H1 (cell line): ENCODE data around the gene RBM19. TPM values are rescaled to one million over a fixed set of nuclear protein-coding genes. Genes with fewer than 3 reads are reported as not detected.

Experiments used
- CTCF ChIA-PET: fragments of 300-600 bp; sonication (Branson Sonifier 250); formaldehyde crosslinking; loops from one replicate; lab custom pipeline; 2021; ENCODE audit not compliant: partially characterized antibody; lab: Charles Lee
- POLR2A ChIA-PET: fragments of 300-600 bp; sonication (Branson Sonifier 250); formaldehyde crosslinking; loops from one replicate; lab custom pipeline; 2021; ENCODE audit warnings: inconsistent platforms; ENCODE audit not compliant: partially characterized antibody; lab: Charles Lee
- DNase-seq, 2 experiments: peaks; one replicate each; pipeline versions ENCODE4 v3.0.0 to v3.0.0-alpha.2; 2010 to 2022; ENCODE audit warnings: low spot score in 2 of 2, low read depth in 1 of 2, mixed read lengths in 1 of 2
- FAIRE-seq: peaks from 2 replicates; lab custom pipeline; 2011; peaks lifted over from hg19 to GRCh38; lab: Jason Lieb, UNC
- H2AFZ ChIP-seq: 2 replicates; pipeline ENCODE4 v1.8.1; 2012; ENCODE audit warnings: low read length, inconsistent platforms
- H2AK5ac ChIP-seq: 2 replicates; pipeline ENCODE4 v1.6.1; 2013; ENCODE audit warnings: low read depth, low read length
- H2BK120ac ChIP-seq: replicated peaks from 2 replicates; pipeline ENCODE3; 2013; ENCODE audit warnings: low read depth, low read length, inconsistent platforms
- H2BK12ac ChIP-seq: 2 replicates; pipeline ENCODE4 v1.6.1; 2013; ENCODE audit warnings: low read depth, low read length
- H2BK15ac ChIP-seq: 2 replicates; pipeline ENCODE4 v1.6.1; 2013; ENCODE audit warnings: low read length
- H2BK20ac ChIP-seq: 2 replicates; pipeline ENCODE4 v1.6.1; 2013; ENCODE audit warnings: low read length
- H2BK5ac ChIP-seq: 2 replicates; pipeline ENCODE4 v1.6.1; 2013; ENCODE audit warnings: low read depth, low read length
- H3K14ac ChIP-seq: 2 replicates; pipeline ENCODE4 v1.6.1; 2013; ENCODE audit warnings: inconsistent platforms; ENCODE audit not compliant: insufficient read length
- H3K18ac ChIP-seq: 2 replicates; pipeline ENCODE4 v1.6.1; 2013; ENCODE audit warnings: low read length; ENCODE audit errors: extremely low read depth
- H3K23ac ChIP-seq: 2 replicates; pipeline ENCODE4 v1.6.1; 2013; ENCODE audit warnings: inconsistent platforms; ENCODE audit not compliant: insufficient read length
- H3K23me2 ChIP-seq: 2 replicates; pipeline ENCODE4 v1.6.1; 2013; ENCODE audit warnings: low read depth, low read length
- H3K27ac ChIP-seq: 2 replicates; pipeline ENCODE4 v1.6.1; 2011; ENCODE audit warnings: low read depth, low read length, inconsistent platforms
- H3K27me3 ChIP-seq, 4 experiments: replicated peaks in 1 of 4; 1 replicate in 1 of 4; 2 replicates in 3 of 4; pipeline versions ENCODE4 v1.6.1 to v1.8.1; 2011 to 2013; ENCODE audit warnings: low read length in 3 of 4, mild to moderate bottlenecking in 3 of 4, inconsistent platforms in 2 of 4, mixed read lengths in 2 of 4, moderate library complexity in 1 of 4; ENCODE audit not compliant: control insufficient read depth in 3 of 4, insufficient read depth in 3 of 4; ENCODE audit errors: extremely low read depth in 1 of 4
- H3K36me3 ChIP-seq, 4 experiments: 2 replicates each; pipeline versions ENCODE4 v1.6.1 to v1.8.1; 2011 to 2013; ENCODE audit warnings: mild to moderate bottlenecking in 4 of 4, low read length in 3 of 4, moderate library complexity in 2 of 4, control low read depth in 1 of 4, inconsistent platforms in 1 of 4; ENCODE audit not compliant: insufficient read depth in 4 of 4, control insufficient read depth in 2 of 4
- H3K4ac ChIP-seq: replicated peaks from 2 replicates; pipeline ENCODE3; 2013; ENCODE audit warnings: low read length, low read depth, mixed read lengths, inconsistent platforms; ENCODE audit not compliant: insufficient read length
- H3K4me1 ChIP-seq, 4 experiments: replicated peaks in 1 of 4; 1 replicate in 1 of 4; 2 replicates in 3 of 4; pipeline versions ENCODE4 v1.6.1 to v1.8.1; 2011 to 2013; ENCODE audit warnings: low read length in 3 of 4, inconsistent platforms in 2 of 4, mixed read lengths in 1 of 4; ENCODE audit not compliant: insufficient read depth in 4 of 4, control insufficient read depth in 3 of 4
- H3K4me2 ChIP-seq, 2 experiments: 2 replicates each; pipeline versions ENCODE4 v1.6.1 to v1.8.1; 2011 to 2013; ENCODE audit warnings: low read depth in 2 of 2, low read length in 2 of 2, control low read depth in 1 of 2, inconsistent platforms in 1 of 2, mild to moderate bottlenecking in 1 of 2; ENCODE audit not compliant: insufficient read depth in 1 of 2
- H3K4me3 ChIP-seq, 4 experiments: fragments of 200-600, 300-600 bp in 1 of 4; sonication (generic), shearing (Covaris generic), sonication (Bioruptor Twin) in 1 of 4; 2 replicates each; pipeline versions ENCODE4 v1.5.1 to v1.8.1; 2011 to 2016; ENCODE audit warnings: low read length in 4 of 4, low read depth in 3 of 4, control low read depth in 2 of 4, inconsistent platforms in 2 of 4, mild to moderate bottlenecking in 2 of 4, mixed read lengths in 1 of 4, moderate library complexity in 1 of 4; ENCODE audit not compliant: insufficient read depth in 2 of 4; ENCODE audit errors: extremely low read depth in 1 of 4
- H3K56ac ChIP-seq: replicated peaks from 2 replicates; pipeline ENCODE3; 2013; ENCODE audit warnings: low read depth, mild to moderate bottlenecking, mixed read lengths, low read length, inconsistent platforms; ENCODE audit not compliant: insufficient read length
- H3K79me1 ChIP-seq: 2 replicates; pipeline ENCODE4 v1.6.1; 2013; ENCODE audit warnings: low read depth, low read length, control low read depth
- H3K79me2 ChIP-seq, 2 experiments: 2 replicates each; pipeline versions ENCODE4 v1.6.1 to v1.8.1; 2012 to 2013; ENCODE audit warnings: low read length in 2 of 2, mild to moderate bottlenecking in 2 of 2, inconsistent platforms in 1 of 2; ENCODE audit not compliant: insufficient read depth in 2 of 2, control insufficient read depth in 1 of 2
- H3K9ac ChIP-seq, 4 experiments: replicated peaks in 1 of 4; 1 replicate in 1 of 4; 2 replicates in 3 of 4; pipeline versions ENCODE4 v1.6.1 to v1.8.1; 2011 to 2013; ENCODE audit warnings: low read depth in 3 of 4, low read length in 3 of 4, control low read depth in 2 of 4, mild to moderate bottlenecking in 2 of 4, moderate library complexity in 2 of 4, inconsistent platforms in 1 of 4; ENCODE audit errors: extremely low read depth in 1 of 4
- H3K9me3 ChIP-seq, 2 experiments: 2 replicates each; pipeline versions ENCODE4 v1.6.1 to v1.8.1; 2012 to 2013; ENCODE audit warnings: mild to moderate bottlenecking in 2 of 2, moderate library complexity in 2 of 2, control low read depth in 1 of 2, inconsistent platforms in 1 of 2, low read depth in 1 of 2, low read length in 1 of 2, mixed read lengths in 1 of 2; ENCODE audit not compliant: insufficient read depth in 2 of 2
- H4K20me1 ChIP-seq, 2 experiments: replicated peaks in 1 of 2; 2 replicates each; pipeline versions ENCODE3 to v1.8.1; 2011 to 2013; ENCODE audit warnings: inconsistent platforms in 2 of 2, low read length in 2 of 2, mild to moderate bottlenecking in 1 of 2; ENCODE audit not compliant: insufficient read depth in 2 of 2, control insufficient read depth in 1 of 2
- H4K5ac ChIP-seq: 2 replicates; pipeline ENCODE4 v1.6.1; 2013; ENCODE audit warnings: low read length, low read depth, mixed read lengths, inconsistent platforms; ENCODE audit not compliant: insufficient read length
- H4K8ac ChIP-seq: 2 replicates; pipeline ENCODE4 v1.8.0; 2013; ENCODE audit warnings: mild to moderate bottlenecking, moderate library complexity, low read length, inconsistent platforms; ENCODE audit not compliant: insufficient read depth; ENCODE audit errors: extremely low read depth
- H4K91ac ChIP-seq: replicated peaks from 2 replicates; pipeline ENCODE3; 2013; ENCODE audit warnings: low read length, mixed read lengths, inconsistent platforms; ENCODE audit not compliant: insufficient read length
- GTF2F1 ChIP-seq: IDR thresholded peaks from 2 replicates; pipeline ENCODE4 v1.6.1; 2012; ENCODE audit warnings: low read depth, low read length, improper control_type of control experiment, borderline replicate concordance
- NANOG ChIP-seq: IDR thresholded peaks from 2 replicates; pipeline ENCODE4 v1.6.1; 2011; ENCODE audit warnings: low read length, low read depth, mild to moderate bottlenecking, inconsistent platforms; ENCODE audit not compliant: insufficient read depth, poor library complexity, severe bottlenecking
- SP2 ChIP-seq: IDR thresholded peaks from 2 replicates; pipeline ENCODE4 v1.6.1; 2012; ENCODE audit warnings: mild to moderate bottlenecking, low read length, inconsistent platforms
- SRF ChIP-seq: IDR thresholded peaks from 2 replicates; pipeline ENCODE4 v1.6.1; 2011; ENCODE audit warnings: mild to moderate bottlenecking, low read depth, low read length, moderate library complexity
- TAF7 ChIP-seq: optimal IDR thresholded peaks from 2 replicates; pipeline ENCODE3; 2011; ENCODE audit warnings: low read depth, mild to moderate bottlenecking, inconsistent platforms, low read length, moderate library complexity, borderline replicate concordance
- TEAD4 ChIP-seq: IDR thresholded peaks from 2 replicates; pipeline ENCODE4 v1.6.1; 2012; ENCODE audit warnings: low read depth, low read length, inconsistent platforms, mixed read lengths
- WGBS, 2 experiments: shearing (Covaris generic) in 1 of 2; methylation state at CpG; one replicate each; pipeline versions ENCODE4 v1.1.6 to v1.1.7; 2013 to 2015; ENCODE audit warnings: low lambda C conversion rate in 2 of 2, mixed read lengths in 2 of 2, inconsistent platforms in 1 of 2, low coverage in 1 of 2, missing lambda C conversion rate in 1 of 2; ENCODE audit not compliant: insufficient replicate concordance in 2 of 2, insufficient coverage in 1 of 2, insufficient read length in 1 of 2; ENCODE audit errors: extremely low coverage in 1 of 2, missing lambda C conversion rate in 1 of 2; 5-methylcytosine and 5-hydroxymethylcytosine counted together
- polyA plus RNA-seq, 7 experiments: library from polyadenylated mRNA; depleted of rRNA in 3 of 7; stranded (reverse) in 5 of 7; unstranded in 2 of 7; fragments of >200 nt in 5 of 7; fragments of 200-250 nt in 2 of 7; gene quantifications; 1 replicate in 5 of 7; 2 replicates in 1 of 7; 4 replicates in 1 of 7; pipeline versions ENCODE4 v1.2.1 to v1.2.3, GENCODE V29; 2011 to 2013; ENCODE audit warnings: missing spikeins in 2 of 7, mixed read lengths in 2 of 7
- total RNA-seq: library from RNA; stranded (reverse); fragmentation: NEBNext Ultra II Directional; extraction: Animal tissue kit (Norgen Biotek cat#: 25700); gene quantifications from 2 replicates; pipeline ENCODE4 v1.2.1, GENCODE V29; 2021
- TF ChIP-seq, protein P1 (sequence below), 3 experiments: IDR thresholded peaks; 1 replicate in 2 of 3; 2 replicates in 1 of 3; pipeline versions ENCODE4 v1.5.1 to v1.6.1; 2011; ENCODE audit warnings: low read length in 3 of 3, mild to moderate bottlenecking in 3 of 3, inconsistent platforms in 2 of 3, low read depth in 1 of 3, moderate library complexity in 1 of 3; ENCODE audit not compliant: insufficient read depth in 1 of 3; ENCODE audit errors: control extremely low read depth in 1 of 3
- TF ChIP-seq, protein P2 (sequence below): IDR thresholded peaks from 2 replicates; pipeline ENCODE4 v1.6.1; 2011; ENCODE audit warnings: low read depth, mild to moderate bottlenecking, low read length; ENCODE audit not compliant: insufficient read depth
- TF ChIP-seq, protein P3 (sequence below): IDR thresholded peaks from 2 replicates; pipeline ENCODE4 v1.6.1; 2012; ENCODE audit warnings: inconsistent platforms

Gene RBM19
- total and polyA plus RNA-seq, 2 of the 8 experiments (the other 6 are each of a cell fraction or from before 2014, with no cell fraction given), result 23.4 to 61.9 TPM

DNA sequence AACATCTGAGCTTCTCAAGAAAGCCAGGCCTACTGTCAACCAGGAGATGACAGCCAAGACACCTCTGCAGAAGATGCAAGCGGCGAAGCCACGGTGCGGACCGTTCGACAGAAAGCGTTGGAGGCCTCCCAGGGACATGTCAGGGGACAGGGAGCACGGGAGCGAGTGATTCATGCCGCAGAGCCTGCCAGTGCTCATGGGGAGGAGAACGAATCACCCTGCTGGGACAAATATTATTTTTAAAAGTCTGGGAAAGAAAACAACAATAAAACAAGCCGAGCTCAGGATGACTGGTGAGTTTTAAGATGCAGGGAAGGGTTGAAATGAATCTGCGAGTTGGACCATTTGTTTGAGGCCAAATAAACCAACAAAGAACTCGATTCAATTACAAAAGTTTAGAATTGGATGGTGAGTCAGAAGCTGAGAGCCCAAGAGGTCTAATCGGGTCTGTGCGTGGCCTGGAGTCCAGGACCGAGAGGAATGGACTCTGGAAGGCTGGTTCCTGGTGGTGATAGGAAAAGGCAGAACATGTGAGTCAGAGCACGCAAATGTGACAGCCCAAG lies 91.0 kb downstream of the RBM19 start:
- 91% methylated on average over 18 of the region's 18 CpGs; no CpG with 5 or more reads in 1 of the 2 experiments for WGBS, 2 experiments
- Histone ChIP-seq H2AFZ (no peak overlapping the region), H3K79me2 (no peaks in the 10 kb centered on the region), H3K9me3 (peaks cover 0 to 7% of the 10 kb centered on the region in 2 experiments; a peak in 2 of 4 replicates), H4K91ac (no peak overlapping the region), H2BK15ac (no peak overlapping the region), H3K9ac (no peak overlapping the region), H4K5ac (no peak overlapping the region), H3K4ac (no peak overlapping the region), H3K79me1 (no peaks in the 10 kb centered on the region), H3K4me1 (no peaks in the 10 kb centered on the region; a peak in 1 of 7 replicates), H3K14ac (no peak overlapping the region), H2BK12ac (no peak overlapping the region), H2BK120ac (no peak overlapping the region), H3K23ac (no peak overlapping the region), H3K36me3 (peaks cover 0 to 7% (median 1%) of the 10 kb centered on the region in 4 experiments; a peak in 3 of 8 replicates), H4K20me1 (no peaks in the 10 kb centered on the region), H3K4me3 (no peak overlapping the region), H2AK5ac (no peak overlapping the region), H3K23me2 (no peaks in the 10 kb centered on the region), H3K4me2 (no peak overlapping the region), H3K27ac (no peak overlapping the region), H3K56ac (no peak overlapping the region), H3K27me3 (no peaks in the 10 kb centered on the region), H2BK5ac (no peak overlapping the region), H3K18ac (no peak overlapping the region), H2BK20ac (no peak overlapping the region), H4K8ac (no peak overlapping the region)
- POLR2A ChIA-PET, result interaction anchor here (1.1 kb wide), 1 partner anchor 8 kb away, joined by 3 read pairs; no protein-coding TSS in a partner anchor
- CTCF ChIA-PET, result interaction anchor here (1.1 to 1.8 kb wide), 5 partner anchors 11 to 414 kb away, joined by 3 to 7 read pairs (median 3); no protein-coding TSS in a partner anchor
- DNase-seq (no peak), FAIRE-seq (no peak)
- TF ChIP-seq GTF2F1 (no peak), SP2 (no peak), SRF (no peak), TEAD4 (no peak), TAF7 (no peak), NANOG (no peak)
- TF ChIP-seq, protein P1, sequence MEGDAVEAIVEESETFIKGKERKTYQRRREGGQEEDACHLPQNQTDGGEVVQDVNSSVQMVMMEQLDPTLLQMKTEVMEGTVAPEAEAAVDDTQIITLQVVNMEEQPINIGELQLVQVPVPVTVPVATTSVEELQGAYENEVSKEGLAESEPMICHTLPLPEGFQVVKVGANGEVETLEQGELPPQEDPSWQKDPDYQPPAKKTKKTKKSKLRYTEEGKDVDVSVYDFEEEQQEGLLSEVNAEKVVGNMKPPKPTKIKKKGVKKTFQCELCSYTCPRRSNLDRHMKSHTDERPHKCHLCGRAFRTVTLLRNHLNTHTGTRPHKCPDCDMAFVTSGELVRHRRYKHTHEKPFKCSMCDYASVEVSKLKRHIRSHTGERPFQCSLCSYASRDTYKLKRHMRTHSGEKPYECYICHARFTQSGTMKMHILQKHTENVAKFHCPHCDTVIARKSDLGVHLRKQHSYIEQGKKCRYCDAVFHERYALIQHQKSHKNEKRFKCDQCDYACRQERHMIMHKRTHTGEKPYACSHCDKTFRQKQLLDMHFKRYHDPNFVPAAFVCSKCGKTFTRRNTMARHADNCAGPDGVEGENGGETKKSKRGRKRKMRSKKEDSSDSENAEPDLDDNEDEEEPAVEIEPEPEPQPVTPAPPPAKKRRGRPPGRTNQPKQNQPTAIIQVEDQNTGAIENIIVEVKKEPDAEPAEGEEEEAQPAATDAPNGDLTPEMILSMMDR (IDR thresholded peaks at IDR 0.05; ENCODE audit: control extremely low read depth in 1 of 3, insufficient read depth in 1 of 3, low read depth in 1 of 3, low read length in 3 of 3), result no peak
- TF ChIP-seq, protein P2, sequence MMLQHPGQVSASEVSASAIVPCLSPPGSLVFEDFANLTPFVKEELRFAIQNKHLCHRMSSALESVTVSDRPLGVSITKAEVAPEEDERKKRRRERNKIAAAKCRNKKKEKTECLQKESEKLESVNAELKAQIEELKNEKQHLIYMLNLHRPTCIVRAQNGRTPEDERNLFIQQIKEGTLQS, result no peak
- TF ChIP-seq, protein P3, sequence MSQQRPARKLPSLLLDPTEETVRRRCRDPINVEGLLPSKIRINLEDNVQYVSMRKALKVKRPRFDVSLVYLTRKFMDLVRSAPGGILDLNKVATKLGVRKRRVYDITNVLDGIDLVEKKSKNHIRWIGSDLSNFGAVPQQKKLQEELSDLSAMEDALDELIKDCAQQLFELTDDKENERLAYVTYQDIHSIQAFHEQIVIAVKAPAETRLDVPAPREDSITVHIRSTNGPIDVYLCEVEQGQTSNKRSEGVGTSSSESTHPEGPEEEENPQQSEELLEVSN, result no peak
